Heart left ventricle (tissue), 13 donors: ENCODE measurements around the gene TIMM22.

Experiments
- POLR2A ChIP-seq, 2 donors: fragments of 450-650 bp; IDR thresholded peaks; one replicate each; pipeline ENCODE4 v1.6.1; 2017; ENCODE audit warnings: antibody characterized with exemption in 2 of 2, mild to moderate bottlenecking in 2 of 2, moderate library complexity in 2 of 2
- TF ChIP-seq, protein P1 (sequence below), 12 donors: fragments of 200-600 bp; sonication (generic) in 4 of 12; IDR thresholded peaks; one replicate each; pipeline versions ENCODE4 v1.5.0 to v1.8.0; 2018 to 2022; ENCODE audit warnings: antibody characterized with exemption in 12 of 12, mild to moderate bottlenecking in 5 of 12
- donor health status: ischemic (EF 13 %, LVEDD 7.1; RV severe dilation, severe dysfunction).
- donor health status: DM: no; HTN: yes; CAD: no.
- donor health status: DM: no; HTN: no; CAD: no.
- donor health status: ischemic (EF 25% LVEDD 6.9; RV normal size, moderate dysfunction).
- donor health status: ischemic (EF 25% LVEDD 5.7; RV mildly dilated, moderate dysfunction).
- donor health status: ischemic (EF 35%, LVEDD 5.7; RV mildly dilated, moderate dysfunction).
- donor health status: nonischemic (EF 11% LVEDD 7.7; RV severe dilation, severe dysfunction).
- donor health status: DM: yes; HTN: yes; CAD: no.
- donor health status: PGD.
- donor health status: ischemic (EF 29% LVEDD 5.4; RV normal size, mild dysfunction).
- donor health status: nonischemic (EF 23%, LVEDD 6.1; RV moderate dilation, normal function).

DNA sequence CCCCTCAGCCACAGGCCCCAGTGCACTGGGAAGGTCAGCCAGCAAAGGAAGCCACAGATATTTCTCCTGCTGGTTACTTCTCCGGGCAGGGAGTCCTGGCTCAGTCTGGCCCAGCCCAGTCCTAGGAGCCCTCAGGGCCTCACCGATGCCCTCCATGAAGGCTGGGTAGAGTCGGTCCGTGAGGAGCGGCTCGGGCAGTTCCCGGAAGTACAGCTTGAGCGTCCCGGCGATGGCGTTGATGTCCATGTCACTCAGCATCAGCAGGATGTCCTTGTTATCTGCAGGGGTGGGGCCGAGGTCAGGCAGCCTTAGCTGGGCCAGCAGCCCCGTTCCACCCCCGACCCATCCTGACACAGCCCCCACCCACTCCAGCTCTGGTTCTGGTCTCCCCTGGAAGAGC is 13.7 kb downstream of the TIMM22 start:
- TF ChIP-seq, protein P1, sequence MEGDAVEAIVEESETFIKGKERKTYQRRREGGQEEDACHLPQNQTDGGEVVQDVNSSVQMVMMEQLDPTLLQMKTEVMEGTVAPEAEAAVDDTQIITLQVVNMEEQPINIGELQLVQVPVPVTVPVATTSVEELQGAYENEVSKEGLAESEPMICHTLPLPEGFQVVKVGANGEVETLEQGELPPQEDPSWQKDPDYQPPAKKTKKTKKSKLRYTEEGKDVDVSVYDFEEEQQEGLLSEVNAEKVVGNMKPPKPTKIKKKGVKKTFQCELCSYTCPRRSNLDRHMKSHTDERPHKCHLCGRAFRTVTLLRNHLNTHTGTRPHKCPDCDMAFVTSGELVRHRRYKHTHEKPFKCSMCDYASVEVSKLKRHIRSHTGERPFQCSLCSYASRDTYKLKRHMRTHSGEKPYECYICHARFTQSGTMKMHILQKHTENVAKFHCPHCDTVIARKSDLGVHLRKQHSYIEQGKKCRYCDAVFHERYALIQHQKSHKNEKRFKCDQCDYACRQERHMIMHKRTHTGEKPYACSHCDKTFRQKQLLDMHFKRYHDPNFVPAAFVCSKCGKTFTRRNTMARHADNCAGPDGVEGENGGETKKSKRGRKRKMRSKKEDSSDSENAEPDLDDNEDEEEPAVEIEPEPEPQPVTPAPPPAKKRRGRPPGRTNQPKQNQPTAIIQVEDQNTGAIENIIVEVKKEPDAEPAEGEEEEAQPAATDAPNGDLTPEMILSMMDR (IDR thresholded peaks at IDR 0.05): no peak
- no peak for TF ChIP-seq POLR2A (IDR thresholded peaks at IDR 0.05)
